ENCODE measurements around the gene RPS14. TPM values are rescaled to one million over a fixed set of nuclear protein-coding genes. Genes with fewer than 3 reads are reported as not detected.

Gene RPS14
- total RNA-seq, 2 donors from 2014 or later = 1,239 to 1,275 TPM

GRCh38 chr5:150407096-150407720, 42.3 kb downstream of the RPS14 start:
- no peak for ATAC-seq
- intact Hi-C loops (cut with DNase I) = no loop called here
- DNase-seq = no peak

GRCh38 chr5:150406723-150407095, 42.8 kb downstream of the RPS14 start:
- DNase-seq = no peak
- no peak for ATAC-seq
- intact Hi-C loops (cut with DNase I) = no loop called here

GRCh38 chr5:150406103-150406722, 43.3 kb downstream of the RPS14 start:
- intact Hi-C loops (cut with DNase I) = no loop called here
- no peak for ATAC-seq
- DNase-seq = no peak

GRCh38 chr5:150404941-150405816, 44.4 kb downstream of the RPS14 start:
- DNase-seq = no peak
- ATAC-seq = no peak
- intact Hi-C loops (cut with DNase I) = no loop called here

- DNase-seq = no peak
- ATAC-seq = no peak
- intact Hi-C loops (cut with DNase I) = no loop called here
Observed at GRCh38 chr5:150404535-150404934, 45.0 kb downstream of the RPS14 start.

GRCh38 chr5:150404121-150404520, 45.4 kb downstream of the RPS14 start:
- intact Hi-C loops (cut with DNase I) = no loop called here
- ATAC-seq (no peak), DNase-seq (no peak)

GRCh38 chr5:150402901-150403342, 46.6 kb downstream of the RPS14 start:
- DNase-seq (no peak), ATAC-seq (no peak)
- intact Hi-C loops (cut with DNase I) = no loop called here

GRCh38 chr5:150402229-150402773, 47.2 kb downstream of the RPS14 start:
- DNase-seq = no peak
- intact Hi-C loops (cut with DNase I) = no loop called here

GRCh38 chr5:150401376-150402228, 47.9 kb downstream of the RPS14 start:
- DNase-seq (no peak), ATAC-seq (no peak)
- intact Hi-C loops (cut with DNase I) = no loop called here

More at GRCh38 chr5:150402229-150402773, 47.2 kb downstream of the RPS14 start:
- ATAC-seq = no peak

GRCh38 chr5:150401076-150401375, 48.5 kb downstream of the RPS14 start:
- ATAC-seq = no peak
- intact Hi-C loops (cut with DNase I) = no loop called here
- no peak for DNase-seq

- no peak for DNase-seq
- intact Hi-C loops (cut with DNase I) = no loop called here
- no peak for ATAC-seq
Observed at GRCh38 chr5:150400316-150401075, 49.0 kb downstream of the RPS14 start.

- ATAC-seq = no peak
- DNase-seq = no peak
- intact Hi-C loops (cut with DNase I) = no loop called here
Observed at GRCh38 chr5:150399524-150400211, 49.9 kb downstream of the RPS14 start.

GRCh38 chr5:150398722-150399523, 50.6 kb downstream of the RPS14 start:
- DNase-seq (no peak), ATAC-seq (no peak)
- intact Hi-C loops (cut with DNase I) = no loop called here

- intact Hi-C loops (cut with DNase I) = no loop called here
- no peak for DNase-seq
- no peak for ATAC-seq
Observed at GRCh38 chr5:150397782-150398721, 51.5 kb downstream of the RPS14 start.

- DNase-seq (no peak), ATAC-seq (no peak)
- intact Hi-C loops (cut with DNase I) = no loop called here
Observed at GRCh38 chr5:150397146-150397781, 52.3 kb downstream of the RPS14 start.

- intact Hi-C loops (cut with DNase I) = no loop called here
- ATAC-seq = no peak
Observed at GRCh38 chr5:150396267-150396666, 53.3 kb downstream of the RPS14 start.

More at GRCh38 chr5:150396267-150396666, 53.3 kb downstream of the RPS14 start:
- DNase-seq = no peak
